ENCODE data around the gene ZC3H14.

The ZC3H14 gene, protein sequence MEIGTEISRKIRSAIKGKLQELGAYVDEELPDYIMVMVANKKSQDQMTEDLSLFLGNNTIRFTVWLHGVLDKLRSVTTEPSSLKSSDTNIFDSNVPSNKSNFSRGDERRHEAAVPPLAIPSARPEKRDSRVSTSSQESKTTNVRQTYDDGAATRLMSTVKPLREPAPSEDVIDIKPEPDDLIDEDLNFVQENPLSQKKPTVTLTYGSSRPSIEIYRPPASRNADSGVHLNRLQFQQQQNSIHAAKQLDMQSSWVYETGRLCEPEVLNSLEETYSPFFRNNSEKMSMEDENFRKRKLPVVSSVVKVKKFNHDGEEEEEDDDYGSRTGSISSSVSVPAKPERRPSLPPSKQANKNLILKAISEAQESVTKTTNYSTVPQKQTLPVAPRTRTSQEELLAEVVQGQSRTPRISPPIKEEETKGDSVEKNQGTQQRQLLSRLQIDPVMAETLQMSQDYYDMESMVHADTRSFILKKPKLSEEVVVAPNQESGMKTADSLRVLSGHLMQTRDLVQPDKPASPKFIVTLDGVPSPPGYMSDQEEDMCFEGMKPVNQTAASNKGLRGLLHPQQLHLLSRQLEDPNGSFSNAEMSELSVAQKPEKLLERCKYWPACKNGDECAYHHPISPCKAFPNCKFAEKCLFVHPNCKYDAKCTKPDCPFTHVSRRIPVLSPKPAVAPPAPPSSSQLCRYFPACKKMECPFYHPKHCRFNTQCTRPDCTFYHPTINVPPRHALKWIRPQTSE

DNA sequence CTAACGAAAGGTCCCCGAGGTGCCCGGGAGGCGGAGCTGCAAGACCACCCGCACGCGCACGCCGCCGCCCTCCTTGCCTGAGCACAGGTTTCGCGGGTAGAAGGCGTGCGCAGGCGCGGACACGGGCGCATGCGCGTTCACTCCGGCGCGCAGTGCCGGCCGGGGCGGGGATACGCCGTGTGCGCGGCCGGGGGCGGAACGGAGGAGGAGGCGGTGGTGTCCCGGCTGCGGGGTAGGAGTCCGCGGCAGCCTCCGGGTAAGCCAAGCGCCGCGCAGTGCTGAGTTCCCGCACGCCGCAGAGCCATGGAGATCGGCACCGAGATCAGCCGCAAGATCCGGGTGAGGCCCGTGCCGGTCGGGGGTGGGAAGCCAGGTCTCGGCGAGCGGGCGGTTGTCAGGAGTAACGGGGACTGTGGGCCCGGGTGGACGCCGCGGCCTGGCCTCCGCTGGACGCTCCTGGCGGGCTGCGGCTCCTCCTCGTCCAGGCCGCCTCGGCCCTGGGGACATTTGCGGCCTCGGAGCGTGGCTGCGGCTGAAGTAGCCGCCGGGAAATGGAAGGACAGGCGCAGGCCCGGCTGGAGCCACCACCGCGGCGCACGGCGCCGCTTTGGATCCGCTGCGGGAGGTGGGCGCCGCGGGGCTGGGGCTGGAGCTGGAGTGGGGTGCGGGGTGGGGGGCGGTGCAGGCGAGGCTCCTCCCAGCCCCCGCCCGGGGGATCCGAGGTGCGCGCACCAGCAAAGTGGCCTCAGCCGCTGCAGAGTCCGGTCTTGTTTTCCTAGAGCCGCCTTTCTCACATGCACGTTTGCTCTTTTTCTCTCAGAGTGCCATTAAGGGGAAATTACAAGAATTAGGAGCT is at the start of gene ZC3H14:
Gene ZC3H14, plus strand, starts transcription at position 207 of the 856 bp plus-strand sequence. Its CDS starts 97 bp downstream, at position 304.
- H3K27ac ChIP-seq, result peak within 1 kb of the TSS; percentile 64
- in situ Hi-C loops (cut with HindIII; ENCODE audit: low pct_ligation_motif_present, low sequenced_read_pairs), result no loop called here
- TF ChIP-seq, protein P1, sequence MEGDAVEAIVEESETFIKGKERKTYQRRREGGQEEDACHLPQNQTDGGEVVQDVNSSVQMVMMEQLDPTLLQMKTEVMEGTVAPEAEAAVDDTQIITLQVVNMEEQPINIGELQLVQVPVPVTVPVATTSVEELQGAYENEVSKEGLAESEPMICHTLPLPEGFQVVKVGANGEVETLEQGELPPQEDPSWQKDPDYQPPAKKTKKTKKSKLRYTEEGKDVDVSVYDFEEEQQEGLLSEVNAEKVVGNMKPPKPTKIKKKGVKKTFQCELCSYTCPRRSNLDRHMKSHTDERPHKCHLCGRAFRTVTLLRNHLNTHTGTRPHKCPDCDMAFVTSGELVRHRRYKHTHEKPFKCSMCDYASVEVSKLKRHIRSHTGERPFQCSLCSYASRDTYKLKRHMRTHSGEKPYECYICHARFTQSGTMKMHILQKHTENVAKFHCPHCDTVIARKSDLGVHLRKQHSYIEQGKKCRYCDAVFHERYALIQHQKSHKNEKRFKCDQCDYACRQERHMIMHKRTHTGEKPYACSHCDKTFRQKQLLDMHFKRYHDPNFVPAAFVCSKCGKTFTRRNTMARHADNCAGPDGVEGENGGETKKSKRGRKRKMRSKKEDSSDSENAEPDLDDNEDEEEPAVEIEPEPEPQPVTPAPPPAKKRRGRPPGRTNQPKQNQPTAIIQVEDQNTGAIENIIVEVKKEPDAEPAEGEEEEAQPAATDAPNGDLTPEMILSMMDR (IDR thresholded peaks at IDR 0.05; ENCODE audit: low read depth, low read length, missing control alignments), result no peak
- DNase-seq, result peak; percentile 66
- H3K4me3 ChIP-seq (ENCODE audit: low read depth, low read length), result peak within 1 kb of the TSS; percentile 88
- no peaks in the 10 kb centered on the region for H3K27me3 ChIP-seq (replicated peaks)
- peaks cover 4% of the 10 kb centered on the region for H3K36me3 ChIP-seq (replicated peaks)

DNA sequence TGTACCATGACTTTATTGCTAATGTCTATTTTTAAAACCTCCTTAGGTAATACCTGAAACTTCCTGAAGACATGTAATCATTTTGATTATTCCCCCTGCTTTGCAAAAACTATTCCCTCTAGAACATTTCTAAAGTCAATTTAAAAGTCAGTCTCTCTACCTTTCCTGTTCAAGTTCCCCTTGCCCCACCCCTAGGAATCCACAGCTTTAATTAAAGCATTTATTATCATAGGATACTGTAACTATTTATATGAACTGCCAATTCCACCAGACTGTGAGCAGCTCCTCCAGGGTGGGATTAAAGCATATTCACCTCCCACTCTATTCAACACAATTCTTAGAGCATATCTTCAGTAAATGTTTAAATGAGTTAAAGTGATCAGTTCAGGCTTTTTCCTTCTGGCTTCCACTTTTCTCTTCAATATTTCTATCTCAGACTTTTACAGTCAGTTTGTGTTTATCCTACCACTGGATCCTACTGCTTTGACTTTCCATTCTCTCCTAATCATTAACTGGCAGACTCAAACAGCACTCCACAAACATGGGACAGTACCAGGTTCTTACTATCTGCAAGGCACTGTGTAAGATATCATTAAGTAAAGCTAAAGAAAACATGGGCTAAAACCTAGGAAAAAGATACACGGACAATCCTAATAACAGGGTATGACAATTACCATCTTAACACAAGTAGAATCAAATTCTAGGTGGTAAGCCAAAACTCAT is 47.2 kb upstream of the ZC3H14 start:
- Histone ChIP-seq H3K27ac (no peak overlapping the region), H3K4me3 (ENCODE audit: low read depth, low read length) (no peak overlapping the region), H3K36me3 (replicated peaks) (no peaks in the 10 kb centered on the region), H3K27me3 (replicated peaks) (no peaks in the 10 kb centered on the region)
- no peak for DNase-seq
- TF ChIP-seq, protein P1 (IDR thresholded peaks at IDR 0.05; ENCODE audit: low read depth, low read length, missing control alignments), result no peak
- in situ Hi-C loops (cut with HindIII; ENCODE audit: low pct_ligation_motif_present, low sequenced_read_pairs), result no loop called here

DNA sequence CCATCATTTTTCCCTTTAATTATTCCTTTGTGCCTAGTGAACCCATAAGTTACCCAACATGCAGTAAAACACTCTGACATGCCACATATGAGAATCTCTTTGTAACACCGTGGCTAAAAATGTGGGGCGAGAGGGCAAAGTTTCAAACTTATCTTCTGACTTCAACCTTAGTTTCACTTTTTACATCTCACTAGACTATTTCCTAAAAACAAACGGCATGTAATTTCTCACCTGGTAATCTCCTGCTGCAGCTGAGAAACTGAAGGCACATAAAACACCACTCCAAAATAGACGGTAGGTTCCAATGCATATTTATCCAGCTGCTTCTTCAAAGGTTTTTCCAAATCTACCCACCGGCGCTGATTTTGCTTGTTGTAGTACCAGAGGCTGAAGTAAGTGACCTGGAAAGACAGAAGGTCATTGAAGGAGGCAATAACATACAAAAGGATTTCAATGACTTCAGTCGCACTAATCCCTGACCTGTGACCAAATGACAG is 45.9 kb upstream of the ZC3H14 start:
- TF ChIP-seq, protein P1 (IDR thresholded peaks at IDR 0.05; ENCODE audit: low read depth, low read length, missing control alignments), result no peak
- in situ Hi-C loops (cut with HindIII; ENCODE audit: low pct_ligation_motif_present, low sequenced_read_pairs), result no loop called here
- no peaks in the 10 kb centered on the region for H3K27me3 ChIP-seq (replicated peaks)
- H3K36me3 ChIP-seq (replicated peaks), result no peaks in the 10 kb centered on the region
- no peak overlapping the region for H3K4me3 ChIP-seq (ENCODE audit: low read depth, low read length)
- no peak for DNase-seq
- no peak overlapping the region for H3K27ac ChIP-seq

DNA sequence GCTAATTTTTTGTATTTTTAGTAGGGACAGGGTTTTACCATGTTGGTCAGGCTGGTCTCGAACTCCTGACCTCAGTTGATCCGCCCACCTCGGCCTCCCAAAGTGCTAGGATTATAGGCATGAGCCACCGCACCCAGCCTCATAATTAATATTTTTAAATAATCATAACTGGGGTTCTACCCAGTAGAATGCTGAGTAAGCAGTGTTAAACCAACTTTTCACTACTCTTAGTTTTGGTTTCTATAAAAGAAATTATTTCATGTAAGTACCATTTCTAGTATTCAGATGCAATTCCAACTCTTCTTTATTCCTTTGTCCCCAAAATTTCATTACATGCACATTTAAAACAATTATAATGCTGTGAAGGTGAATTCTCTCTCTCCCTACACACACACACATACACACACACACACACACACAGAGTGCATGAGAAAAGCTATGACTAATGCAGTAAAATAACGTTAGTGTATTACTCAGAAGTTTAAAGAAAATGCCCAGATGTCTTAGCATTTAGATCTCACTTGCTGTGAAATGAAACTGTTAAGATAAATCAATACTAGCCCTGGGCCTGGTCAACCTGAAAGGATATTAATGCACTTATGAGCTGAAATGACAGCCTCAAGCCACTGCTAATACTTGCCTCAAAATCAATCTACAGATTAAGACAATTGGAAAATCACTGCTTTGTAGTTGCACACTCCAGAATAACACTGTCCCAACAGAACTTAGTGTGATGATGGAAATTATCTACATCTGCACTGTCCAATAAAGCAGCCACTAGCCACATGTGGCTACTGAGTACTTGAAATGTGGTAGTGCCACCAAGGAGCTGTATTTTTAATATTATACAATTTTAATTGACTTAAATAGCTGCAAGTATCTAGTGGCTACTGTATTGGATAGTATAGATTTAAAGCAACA is 44.0 kb upstream of the ZC3H14 start:
- DNase-seq, result peak; percentile 69
- no peak overlapping the region for H3K27ac ChIP-seq
- H3K4me3 ChIP-seq (ENCODE audit: low read depth, low read length), result no peak overlapping the region
- in situ Hi-C loops (cut with HindIII; ENCODE audit: low pct_ligation_motif_present, low sequenced_read_pairs), result no loop called here
- no peaks in the 10 kb centered on the region for H3K27me3 ChIP-seq (replicated peaks)
- no peaks in the 10 kb centered on the region for H3K36me3 ChIP-seq (replicated peaks)
- TF ChIP-seq, protein P1 (IDR thresholded peaks at IDR 0.05; ENCODE audit: low read depth, low read length, missing control alignments), result no peak

All from brain microvascular endothelial cell (primary cell).